ENCODE data around the gene SOST. TPM values are rescaled to one million over a fixed set of nuclear protein-coding genes. Genes with fewer than 3 reads are reported as not detected.

Gene SOST
- total RNA-seq, 1 experiment from 2014 or later: not detected

DNA sequence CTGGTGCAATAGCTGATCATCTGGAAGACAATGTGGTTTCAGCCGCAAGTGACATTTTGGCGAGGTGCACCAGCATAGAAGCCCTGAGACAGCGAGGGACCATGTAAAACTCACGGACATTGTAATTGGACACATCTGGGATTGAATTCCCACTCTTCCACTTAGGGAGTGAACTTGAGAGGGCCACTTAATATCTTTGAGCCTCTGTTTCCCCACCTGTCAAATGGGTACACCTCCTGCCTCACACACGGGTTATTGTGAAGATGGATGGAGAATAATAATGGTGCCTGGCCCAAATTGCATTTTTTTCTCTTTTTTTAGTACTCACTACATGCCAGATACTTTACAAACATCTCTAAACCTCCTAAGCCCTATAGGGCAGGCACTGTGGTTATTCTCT lies 51.4 kb downstream of the SOST start:
- no peaks in the 10 kb centered on the region for H3K27me3 ChIP-seq (ENCODE audit: insufficient read depth, low read depth)
- H3F3A ChIP-seq (ENCODE audit: insufficient read depth, low read depth): peaks cover 11% of the 10 kb centered on the region
- ChIA-PET CTCF (interaction anchor here (0.5 to 0.8 kb wide), 2 partner anchors 11 to 60 kb away, joined by 3 read pairs; no protein-coding TSS in a partner anchor), POLR2A (ENCODE audit: unreplicated experiment) (no interaction called here)
- DNase-seq: no peak
- intact Hi-C loops (cut with micrococcal nuclease; ENCODE audit: unreplicated experiment): no loop called here
- no peak overlapping the region for H3K4me3 ChIP-seq
- no peaks in the 10 kb centered on the region for H3K9me2 ChIP-seq (ENCODE audit: insufficient read depth)
- BruUV-seq (replicated peaks): no TSS peak
- no peak overlapping the region for H2AFZ ChIP-seq
- H3K4me1 ChIP-seq (replicated peaks; ENCODE audit: insufficient read depth): no peaks in the 10 kb centered on the region
- no peaks in the 10 kb centered on the region for H3K9me3 ChIP-seq (ENCODE audit: insufficient read depth, low read depth)
- H4K20me1 ChIP-seq (ENCODE audit: insufficient read depth): no peaks in the 10 kb centered on the region
- no peaks in the 10 kb centered on the region for H3K79me2 ChIP-seq (ENCODE audit: low read depth)
- no peak overlapping the region for H3K27ac ChIP-seq
- H3K4me2 ChIP-seq: no peak overlapping the region
- no peak for TF ChIP-seq EZH2 (IDR thresholded peaks at IDR 0.05; ENCODE audit: low read depth)
- TF ChIP-seq, protein P1, sequence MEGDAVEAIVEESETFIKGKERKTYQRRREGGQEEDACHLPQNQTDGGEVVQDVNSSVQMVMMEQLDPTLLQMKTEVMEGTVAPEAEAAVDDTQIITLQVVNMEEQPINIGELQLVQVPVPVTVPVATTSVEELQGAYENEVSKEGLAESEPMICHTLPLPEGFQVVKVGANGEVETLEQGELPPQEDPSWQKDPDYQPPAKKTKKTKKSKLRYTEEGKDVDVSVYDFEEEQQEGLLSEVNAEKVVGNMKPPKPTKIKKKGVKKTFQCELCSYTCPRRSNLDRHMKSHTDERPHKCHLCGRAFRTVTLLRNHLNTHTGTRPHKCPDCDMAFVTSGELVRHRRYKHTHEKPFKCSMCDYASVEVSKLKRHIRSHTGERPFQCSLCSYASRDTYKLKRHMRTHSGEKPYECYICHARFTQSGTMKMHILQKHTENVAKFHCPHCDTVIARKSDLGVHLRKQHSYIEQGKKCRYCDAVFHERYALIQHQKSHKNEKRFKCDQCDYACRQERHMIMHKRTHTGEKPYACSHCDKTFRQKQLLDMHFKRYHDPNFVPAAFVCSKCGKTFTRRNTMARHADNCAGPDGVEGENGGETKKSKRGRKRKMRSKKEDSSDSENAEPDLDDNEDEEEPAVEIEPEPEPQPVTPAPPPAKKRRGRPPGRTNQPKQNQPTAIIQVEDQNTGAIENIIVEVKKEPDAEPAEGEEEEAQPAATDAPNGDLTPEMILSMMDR (conservative IDR thresholded peaks at IDR 0.05): no peak
- no peaks in the 10 kb centered on the region for H3K36me3 ChIP-seq (ENCODE audit: low read depth)

DNA sequence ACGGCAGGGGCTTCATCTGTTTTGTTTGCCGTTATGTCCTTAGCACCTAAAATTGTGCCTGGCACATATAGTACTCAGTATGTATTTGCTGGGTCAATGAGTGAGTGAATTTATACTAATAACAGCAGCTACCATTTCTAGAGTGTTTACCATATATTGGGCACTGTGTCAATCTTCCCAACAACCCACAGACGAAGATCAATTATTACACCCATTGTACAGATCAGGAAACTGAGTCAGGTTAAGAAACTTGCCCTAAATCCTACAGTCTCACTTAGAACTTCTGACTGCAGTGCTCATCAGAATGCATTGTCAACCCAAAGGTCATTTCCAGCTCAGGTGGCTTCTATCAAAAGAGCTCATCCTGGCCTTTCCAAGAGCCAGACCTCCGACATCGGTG lies 52.4 kb downstream of the SOST start:
- Histone ChIP-seq H4K20me1 (ENCODE audit: insufficient read depth) (no peaks in the 10 kb centered on the region), H3K36me3 (ENCODE audit: low read depth) (no peaks in the 10 kb centered on the region), H3K4me2 (no peak overlapping the region), H3K27ac (no peak overlapping the region), H3K79me2 (ENCODE audit: low read depth) (no peaks in the 10 kb centered on the region), H3F3A (ENCODE audit: insufficient read depth, low read depth) (peaks cover 13% of the 10 kb centered on the region), H2AFZ (no peak overlapping the region), H3K4me1 (replicated peaks; ENCODE audit: insufficient read depth) (no peaks in the 10 kb centered on the region), H3K4me3 (no peak overlapping the region), H3K27me3 (ENCODE audit: insufficient read depth, low read depth) (no peaks in the 10 kb centered on the region), H3K9me3 (ENCODE audit: insufficient read depth, low read depth) (no peaks in the 10 kb centered on the region), H3K9me2 (ENCODE audit: insufficient read depth) (no peaks in the 10 kb centered on the region)
- no TSS peak for BruUV-seq (replicated peaks)
- CTCF ChIA-PET: no interaction called here
- intact Hi-C loops (cut with micrococcal nuclease; ENCODE audit: unreplicated experiment): no loop called here
- TF ChIP-seq, protein P1 (conservative IDR thresholded peaks at IDR 0.05): no peak
- TF ChIP-seq EZH2 (IDR thresholded peaks at IDR 0.05; ENCODE audit: low read depth): no peak
- no peak for DNase-seq
- POLR2A ChIA-PET (ENCODE audit: unreplicated experiment): no interaction called here

Other genes starting within 250 kb of the SOST start
- 61.9 and 84.2 TPM in 2 replicates for gene ETV4, start 212.5 kb downstream of the SOST start, total RNA-seq (2021)
- 0.25 and 0.72 TPM in 2 replicates for gene MEOX1, start 96.9 kb downstream of the SOST start, total RNA-seq (2021)
- gene DUSP3, start 20.2 kb upstream of the SOST start, total RNA-seq (2021): 37.2 and 38.4 TPM in 2 replicates
- gene CFAP97D1, start 21.6 kb upstream of the SOST start, total RNA-seq (2021): not detected in 2 replicates
- gene MPP3, start 74.4 kb upstream of the SOST start, total RNA-seq (2021): 17.4 and 22.0 TPM in 2 replicates
- not detected in 2 replicates for gene CD300LG, start 88.4 kb upstream of the SOST start, total RNA-seq (2021)
- 5.6 and 8.6 TPM in 2 replicates for gene MPP2, start 148.7 kb upstream of the SOST start, total RNA-seq (2021)
- gene PPY, start 183.7 kb upstream of the SOST start, total RNA-seq (2021): not detected in 2 replicates
- gene PYY, start 195.1 kb upstream of the SOST start, total RNA-seq (2021): not detected in 2 replicates
- 1.0 and 1.4 TPM in 2 replicates for gene NAGS, start 245.8 kb upstream of the SOST start, total RNA-seq (2021)